GM18868 (cell line): ENCODE data around the gene AASDH.

ENCODE experiments used
- ATAC-seq: cut with Tn5 transposase; IDR thresholded peaks from one replicate; pipeline ENCODE4 v1.9.1; 2021; ENCODE audit warnings: mild to moderate bottlenecking, moderate library complexity; ENCODE audit not compliant: unreplicated experiment

Gene AASDH

DNA sequence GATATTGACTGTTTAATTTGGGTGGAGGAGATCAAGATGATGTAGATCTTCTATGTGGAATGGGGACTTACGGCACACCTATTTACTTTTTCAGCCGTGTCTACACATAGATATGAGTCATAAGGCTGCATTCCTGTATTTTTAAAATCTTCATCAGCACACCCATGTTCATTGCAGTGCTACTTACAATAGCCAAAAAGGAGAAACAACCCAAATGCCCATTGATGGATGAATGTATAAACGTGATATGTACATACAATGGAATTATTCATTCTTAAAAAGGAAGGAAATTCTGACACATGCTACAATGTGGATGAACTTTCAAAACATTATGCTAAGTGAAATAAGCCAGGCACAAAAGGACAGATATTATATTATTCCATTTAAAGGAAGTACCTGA lies 98.6 kb downstream of the AASDH start:
- no peak for ATAC-seq
